Ishikawa (cell line): ENCODE measurements around the gene KCNG2.

ENCODE experiments used
- CEBPB ChIP-seq: IDR thresholded peaks from 2 replicates; pipeline ENCODE4 v1.6.1; 2012
- CREB1 ChIP-seq: IDR thresholded peaks from 2 replicates; pipeline ENCODE4 v1.6.1; 2012; ENCODE audit warnings: low read depth
- EGR1 ChIP-seq: IDR thresholded peaks from 2 replicates; pipeline ENCODE4 v1.6.1; 2012
- EP300 ChIP-seq: IDR thresholded peaks from 2 replicates; pipeline ENCODE4 v1.6.1; 2012; ENCODE audit warnings: borderline replicate concordance
- NFIC ChIP-seq: IDR thresholded peaks from 2 replicates; pipeline ENCODE4 v1.6.1; 2012
- RAD21 ChIP-seq: IDR thresholded peaks from 2 replicates; pipeline ENCODE4 v1.6.1; 2012; ENCODE audit warnings: low read depth
- TAF1 ChIP-seq: IDR thresholded peaks from 2 replicates; pipeline ENCODE4 v1.6.1; 2012; ENCODE audit warnings: low read depth, mild to moderate bottlenecking
- TCF12 ChIP-seq: IDR thresholded peaks from 2 replicates; pipeline ENCODE4 v1.6.1; 2012; ENCODE audit warnings: low read depth
- TEAD4 ChIP-seq: IDR thresholded peaks from 2 replicates; pipeline ENCODE4 v1.6.1; 2012
- YY1 ChIP-seq: IDR thresholded peaks from 2 replicates; pipeline ENCODE4 v1.6.1; 2012; ENCODE audit warnings: low read depth
- ZBTB7A ChIP-seq: IDR thresholded peaks from 2 replicates; pipeline ENCODE4 v1.6.1; 2012; ENCODE audit warnings: low read depth
- TF ChIP-seq, protein P1 (sequence below): IDR thresholded peaks from 2 replicates; pipeline ENCODE4 v1.6.1; 2012; ENCODE audit warnings: low read depth, mild to moderate bottlenecking
- TF ChIP-seq, protein P2 (sequence below): IDR thresholded peaks from 2 replicates; pipeline ENCODE4 v1.6.1; 2012
- TF ChIP-seq, protein P3 (sequence below): IDR thresholded peaks from 2 replicates; pipeline ENCODE4 v1.6.1; 2012

Gene KCNG2, protein sequence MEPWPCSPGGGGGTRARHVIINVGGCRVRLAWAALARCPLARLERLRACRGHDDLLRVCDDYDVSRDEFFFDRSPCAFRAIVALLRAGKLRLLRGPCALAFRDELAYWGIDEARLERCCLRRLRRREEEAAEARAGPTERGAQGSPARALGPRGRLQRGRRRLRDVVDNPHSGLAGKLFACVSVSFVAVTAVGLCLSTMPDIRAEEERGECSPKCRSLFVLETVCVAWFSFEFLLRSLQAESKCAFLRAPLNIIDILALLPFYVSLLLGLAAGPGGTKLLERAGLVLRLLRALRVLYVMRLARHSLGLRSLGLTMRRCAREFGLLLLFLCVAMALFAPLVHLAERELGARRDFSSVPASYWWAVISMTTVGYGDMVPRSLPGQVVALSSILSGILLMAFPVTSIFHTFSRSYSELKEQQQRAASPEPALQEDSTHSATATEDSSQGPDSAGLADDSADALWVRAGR

DNA sequence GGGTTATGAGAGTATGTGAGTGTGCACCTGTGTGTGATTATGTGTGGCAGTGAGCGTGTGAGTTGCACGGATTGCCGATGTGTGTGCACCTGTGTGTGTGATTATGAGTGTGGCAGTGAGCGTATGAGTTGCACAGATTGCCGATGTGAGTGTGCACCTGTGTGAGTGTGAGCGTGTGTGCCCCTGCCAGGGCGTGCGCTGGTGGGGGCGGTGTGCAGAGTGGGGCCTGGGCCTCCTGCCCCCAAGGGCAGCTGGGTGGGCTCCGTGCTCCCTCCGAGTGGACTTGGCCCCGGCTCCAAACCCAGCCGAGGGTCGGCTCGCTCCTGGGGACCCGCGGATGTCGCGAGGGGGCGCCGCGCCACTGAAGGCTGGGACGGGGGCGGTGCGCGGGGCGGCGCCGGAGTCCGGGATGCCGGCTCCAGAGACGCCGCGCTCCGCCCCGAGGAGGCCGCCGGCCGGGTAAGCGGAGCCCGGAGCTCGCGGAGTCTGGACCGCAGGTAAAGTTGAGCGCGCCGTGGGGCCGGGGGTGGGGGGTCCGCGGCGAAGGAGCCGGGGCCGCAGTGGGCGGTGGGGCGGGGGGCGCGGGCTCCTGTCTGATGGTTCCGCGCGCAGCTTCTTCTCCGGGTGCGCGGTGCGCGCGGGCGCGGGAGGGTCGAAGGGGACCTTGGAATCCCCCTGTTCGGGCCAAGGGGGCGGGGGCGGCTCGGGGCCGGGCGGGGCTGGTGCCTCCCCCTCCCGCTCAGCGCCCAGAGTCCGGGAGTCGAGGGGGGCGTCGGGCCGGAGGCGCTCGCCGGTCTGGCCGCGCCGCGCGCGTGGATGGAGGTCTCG is at the start of gene KCNG2:
TSS of gene KCNG2 (plus strand) at position 421 of the 828 bp plus-strand sequence. CDS start 65,730 bp downstream, outside the sequence.
- TF ChIP-seq, protein P1, sequence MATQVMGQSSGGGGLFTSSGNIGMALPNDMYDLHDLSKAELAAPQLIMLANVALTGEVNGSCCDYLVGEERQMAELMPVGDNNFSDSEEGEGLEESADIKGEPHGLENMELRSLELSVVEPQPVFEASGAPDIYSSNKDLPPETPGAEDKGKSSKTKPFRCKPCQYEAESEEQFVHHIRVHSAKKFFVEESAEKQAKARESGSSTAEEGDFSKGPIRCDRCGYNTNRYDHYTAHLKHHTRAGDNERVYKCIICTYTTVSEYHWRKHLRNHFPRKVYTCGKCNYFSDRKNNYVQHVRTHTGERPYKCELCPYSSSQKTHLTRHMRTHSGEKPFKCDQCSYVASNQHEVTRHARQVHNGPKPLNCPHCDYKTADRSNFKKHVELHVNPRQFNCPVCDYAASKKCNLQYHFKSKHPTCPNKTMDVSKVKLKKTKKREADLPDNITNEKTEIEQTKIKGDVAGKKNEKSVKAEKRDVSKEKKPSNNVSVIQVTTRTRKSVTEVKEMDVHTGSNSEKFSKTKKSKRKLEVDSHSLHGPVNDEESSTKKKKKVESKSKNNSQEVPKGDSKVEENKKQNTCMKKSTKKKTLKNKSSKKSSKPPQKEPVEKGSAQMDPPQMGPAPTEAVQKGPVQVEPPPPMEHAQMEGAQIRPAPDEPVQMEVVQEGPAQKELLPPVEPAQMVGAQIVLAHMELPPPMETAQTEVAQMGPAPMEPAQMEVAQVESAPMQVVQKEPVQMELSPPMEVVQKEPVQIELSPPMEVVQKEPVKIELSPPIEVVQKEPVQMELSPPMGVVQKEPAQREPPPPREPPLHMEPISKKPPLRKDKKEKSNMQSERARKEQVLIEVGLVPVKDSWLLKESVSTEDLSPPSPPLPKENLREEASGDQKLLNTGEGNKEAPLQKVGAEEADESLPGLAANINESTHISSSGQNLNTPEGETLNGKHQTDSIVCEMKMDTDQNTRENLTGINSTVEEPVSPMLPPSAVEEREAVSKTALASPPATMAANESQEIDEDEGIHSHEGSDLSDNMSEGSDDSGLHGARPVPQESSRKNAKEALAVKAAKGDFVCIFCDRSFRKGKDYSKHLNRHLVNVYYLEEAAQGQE = no peak
- TF ChIP-seq, protein P2, sequence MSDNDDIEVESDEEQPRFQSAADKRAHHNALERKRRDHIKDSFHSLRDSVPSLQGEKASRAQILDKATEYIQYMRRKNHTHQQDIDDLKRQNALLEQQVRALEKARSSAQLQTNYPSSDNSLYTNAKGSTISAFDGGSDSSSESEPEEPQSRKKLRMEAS = no peak
- TF ChIP-seq ZBTB7A (0 out of 2 replicates have a peak, but pooled peaks have one; percentile 49), EGR1 (peak; percentile 4; the same call in 1 of the 2 replicates), RAD21 (peak; percentile 58; the same call in 1 of the 2 replicates)

DNA sequence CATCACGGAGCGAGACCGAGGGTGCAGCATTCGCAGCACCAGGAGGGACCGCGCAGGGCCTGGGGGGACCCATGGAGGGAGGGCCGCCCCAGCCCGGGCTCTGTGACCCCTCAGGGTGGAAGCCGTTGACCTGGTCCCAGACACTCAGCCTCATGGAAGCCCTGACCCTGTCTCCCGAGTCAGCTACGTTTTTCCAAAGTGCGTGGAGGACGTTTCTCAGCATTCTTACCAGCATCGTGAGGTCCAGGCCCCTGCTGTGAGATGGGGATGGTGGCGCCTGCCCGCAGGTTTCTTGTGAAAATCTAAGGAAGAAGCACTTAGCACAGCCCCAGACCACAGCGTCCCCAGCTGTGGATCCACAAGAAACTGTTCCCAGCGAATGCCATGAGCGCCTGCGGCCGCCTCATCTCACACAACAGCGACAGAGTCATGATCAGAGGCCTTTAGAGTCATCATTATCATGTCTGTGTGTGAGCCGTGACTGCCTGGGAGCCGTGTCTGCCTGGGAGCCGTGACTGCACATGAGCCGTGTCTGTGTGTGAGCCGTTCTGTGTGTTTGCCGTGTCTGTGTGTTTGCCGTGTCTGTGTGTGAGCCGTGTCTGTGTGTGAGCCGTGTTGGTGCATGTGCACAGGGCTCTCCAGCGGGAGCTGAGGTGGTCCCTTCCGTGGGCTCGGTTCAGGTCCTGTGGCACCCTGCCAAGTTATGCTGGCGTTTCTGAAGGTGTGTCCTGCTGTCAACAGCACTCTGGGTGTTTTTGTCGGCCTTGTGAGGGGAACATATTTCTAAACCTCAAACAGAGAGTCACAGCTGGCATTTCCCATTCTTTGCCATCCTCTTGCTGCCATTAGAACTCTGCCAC is 49.2 kb upstream of the KCNG2 start:
- no peak for TF ChIP-seq YY1
- no peak for TF ChIP-seq EGR1

DNA sequence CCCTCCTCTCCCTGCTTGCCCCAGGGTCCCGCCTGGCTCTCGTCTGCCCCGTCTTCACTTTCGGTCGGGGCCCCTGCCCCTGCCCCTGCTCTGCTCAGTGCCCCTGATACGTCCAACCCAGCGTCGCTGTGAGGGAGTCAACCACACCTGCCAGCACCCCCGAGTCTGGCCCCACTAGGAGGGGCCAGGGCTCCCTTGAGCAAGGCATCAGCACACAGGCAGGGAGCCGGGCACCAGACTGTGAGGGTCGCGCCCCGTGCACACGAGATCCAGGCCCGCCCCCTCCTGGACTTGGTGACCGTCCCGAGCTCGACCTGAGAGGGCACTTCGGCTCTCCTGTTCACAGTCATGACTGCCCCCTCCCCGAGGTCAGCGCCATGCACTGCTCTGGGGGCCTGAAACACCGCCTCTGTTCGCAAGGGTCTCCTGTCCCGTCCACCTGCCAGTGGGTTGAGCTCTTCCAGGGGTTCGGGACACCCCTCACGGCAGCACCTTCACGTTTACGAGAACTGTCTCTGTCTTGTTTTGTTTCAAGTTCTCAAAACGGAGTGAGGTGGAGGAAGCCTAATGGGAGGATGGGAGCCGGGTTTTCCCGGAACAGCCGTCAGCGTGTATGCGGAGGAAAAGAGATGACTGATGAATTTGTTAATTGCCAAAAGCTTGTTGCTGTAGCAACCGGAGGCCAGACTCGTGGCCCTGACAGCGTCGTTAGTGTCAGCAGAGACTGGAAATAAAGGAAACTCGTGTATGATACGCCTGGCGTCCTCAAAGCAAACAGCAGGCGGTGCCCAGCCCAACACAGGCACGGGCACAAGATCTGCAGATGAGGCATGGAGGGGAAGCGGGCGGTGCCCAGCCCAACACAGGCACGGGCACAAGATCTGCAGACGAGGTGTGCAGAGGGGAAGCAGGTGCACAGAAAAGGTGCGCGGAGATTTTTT is 48.2 kb upstream of the KCNG2 start:
- TF ChIP-seq EP300 = no peak
- TF ChIP-seq CREB1 = no peak
- TF ChIP-seq, protein P3, sequence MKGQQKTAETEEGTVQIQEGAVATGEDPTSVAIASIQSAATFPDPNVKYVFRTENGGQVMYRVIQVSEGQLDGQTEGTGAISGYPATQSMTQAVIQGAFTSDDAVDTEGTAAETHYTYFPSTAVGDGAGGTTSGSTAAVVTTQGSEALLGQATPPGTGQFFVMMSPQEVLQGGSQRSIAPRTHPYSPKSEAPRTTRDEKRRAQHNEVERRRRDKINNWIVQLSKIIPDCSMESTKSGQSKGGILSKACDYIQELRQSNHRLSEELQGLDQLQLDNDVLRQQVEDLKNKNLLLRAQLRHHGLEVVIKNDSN = no peak
- TF ChIP-seq EGR1 = no peak
- no peak for TF ChIP-seq TCF12

DNA sequence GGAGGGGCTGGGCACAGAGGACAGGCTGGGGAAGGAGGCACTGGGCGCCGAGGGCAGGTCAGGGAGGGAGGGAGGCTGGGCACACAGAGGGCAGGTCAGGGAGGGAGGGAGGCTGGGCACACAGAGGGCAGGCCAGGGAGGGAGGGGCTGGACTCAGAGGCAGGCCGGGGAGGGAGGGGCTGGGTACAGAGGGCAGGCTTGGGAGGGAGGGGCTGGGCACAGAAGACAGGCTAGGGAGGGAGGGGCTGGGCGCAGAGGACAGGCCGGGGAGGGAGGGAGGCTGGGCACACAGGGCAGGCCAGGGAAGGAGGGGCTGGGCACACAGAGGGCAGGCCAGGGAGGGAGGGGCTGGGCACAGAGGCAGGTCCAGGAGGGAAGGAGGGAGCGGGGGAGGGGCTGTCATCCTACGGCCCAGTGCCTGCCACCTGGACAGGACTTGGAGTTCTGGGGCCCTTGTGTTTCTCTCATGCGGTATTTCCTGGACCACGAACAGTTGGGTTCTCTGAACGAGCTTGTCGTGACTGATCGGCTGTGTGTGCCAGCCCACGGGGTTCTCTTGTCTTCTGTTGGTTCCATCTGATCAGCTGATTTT is 46.7 kb upstream of the KCNG2 start:
- TF ChIP-seq EGR1 (no peak), YY1 (no peak), RAD21 (no peak), TCF12 (no peak), TAF1 (no peak), CEBPB (no peak), TEAD4 (no peak), EP300 (no peak), ZBTB7A (no peak), NFIC (no peak)
- TF ChIP-seq, protein P2 = no peak
- TF ChIP-seq, protein P3 = no peak
- TF ChIP-seq, protein P1 = no peak

DNA sequence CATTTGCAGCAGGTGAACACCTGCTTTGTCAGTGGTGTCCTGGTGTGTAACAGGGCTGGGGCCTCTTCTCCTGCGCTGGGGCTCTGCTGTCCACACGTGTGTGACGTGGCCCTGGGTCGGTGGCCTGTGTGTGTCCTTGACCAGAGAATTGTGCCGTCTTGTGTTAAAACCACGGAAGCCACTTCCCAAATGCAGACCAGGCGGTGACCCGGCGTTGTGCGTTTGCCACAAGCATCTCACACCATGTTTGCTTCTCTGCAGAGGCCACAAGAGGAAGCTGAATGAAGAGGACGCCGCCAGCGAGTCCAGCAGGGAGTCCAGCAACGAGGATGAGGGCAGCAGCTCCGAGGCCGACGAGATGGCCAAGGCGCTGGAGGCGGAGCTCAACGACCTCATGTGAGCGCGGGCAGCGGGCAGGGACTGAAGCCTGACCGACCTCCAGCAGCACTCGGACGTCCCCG is 44.3 kb upstream of the KCNG2 start:
- TF ChIP-seq EP300 = no peak
- no peak for TF ChIP-seq RAD21
- no peak for TF ChIP-seq TEAD4
- TF ChIP-seq EGR1 = no peak
- no peak for TF ChIP-seq NFIC
- TF ChIP-seq CREB1 = no peak
- no peak for TF ChIP-seq TAF1
